Vagina (tissue), 2 donors: ENCODE results near the gene ARFRP1.

Source experiments
- CTCF ChIP-seq, 3 experiments: fragments of 450-650 bp in 2 of 3; fragments of 200-600 bp in 1 of 3; sonication (generic) in 1 of 3; IDR thresholded peaks; one replicate each; pipeline ENCODE4 v1.5.1; 2017 to 2019; ENCODE audit warnings: antibody characterized with exemption in 3 of 3, mild to moderate bottlenecking in 2 of 3, moderate library complexity in 2 of 3
- POLR2A ChIP-seq, 2 donors: fragments of 450-650 bp; IDR thresholded peaks; one replicate each; pipeline ENCODE4 v1.6.1; 2017; ENCODE audit warnings: antibody characterized with exemption in 2 of 2, mild to moderate bottlenecking in 2 of 2, moderate library complexity in 2 of 2

GRCh38 chr20:63661959-63662812 lies 45.6 kb downstream of the ARFRP1 start:
- no peak for TF ChIP-seq CTCF (IDR thresholded peaks at IDR 0.05)
- no peak for TF ChIP-seq POLR2A (IDR thresholded peaks at IDR 0.05)
